ENCODE measurements around the gene SAFB. TPM values are rescaled to one million over a fixed set of nuclear protein-coding genes. Genes with fewer than 3 reads are reported as not detected.

SAFB gene
- total and polyA plus RNA-seq, 2 of the 4 experiments (the other 2 are of a cell fraction) = 18.5 to 41.2 TPM

DNA sequence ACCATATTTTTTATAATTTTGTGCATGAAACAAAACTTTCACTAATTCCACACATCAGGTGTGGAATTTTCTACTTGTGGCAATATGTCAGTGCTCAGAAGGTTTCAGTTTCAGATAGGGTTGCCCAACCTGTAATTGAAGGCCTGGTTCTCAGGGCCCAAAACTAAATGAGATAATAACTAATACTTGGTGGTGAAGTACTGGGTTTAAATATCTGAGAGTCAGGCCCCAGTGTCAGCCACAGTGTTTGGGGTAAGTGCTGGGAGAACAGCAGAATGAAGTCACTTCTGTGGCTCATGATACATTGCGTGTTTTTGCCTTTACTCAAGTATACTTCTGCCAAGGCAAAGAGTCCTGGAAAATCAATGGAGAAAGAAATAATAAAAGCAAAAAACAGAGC, 5.6 kb downstream of the SAFB start:
- CTCF ChIA-PET = no interaction called here
- Histone ChIP-seq H4K5ac (ENCODE audit: low read depth, low read length) (no peak overlapping the region), H3K4me3 (ENCODE audit: insufficient read depth, low read depth, low read length) (no peak overlapping the region), H3K9me1 (ENCODE audit: insufficient read depth, low read length) (peaks cover 20% of the 10 kb centered on the region), H3K23ac (ENCODE audit: low read depth, low read length) (no peak overlapping the region), H3K4ac (ENCODE audit: low read depth, low read length) (no peak overlapping the region), H3K4me1 (ENCODE audit: control insufficient read depth, insufficient read depth, low read length) (peaks cover 22% of the 10 kb centered on the region), H3K9me3 (ENCODE audit: control insufficient read depth, insufficient read depth, low read length) (no peaks in the 10 kb centered on the region), H3K79me1 (ENCODE audit: low read depth in 1 of 2, low read length in 2 of 2) (peaks cover 0 to 77% of the 10 kb centered on the region in 2 experiments; a peak in 3 of 4 replicates), H3K9ac (ENCODE audit: low read depth, low read length) (no peak overlapping the region), H2BK15ac (ENCODE audit: low read depth, low read length) (no peak overlapping the region), H2AK9ac (replicated peaks; ENCODE audit: low read depth, low read length, poor library complexity) (no peak overlapping the region), H2BK120ac (ENCODE audit: low read depth, low read length) (no peak overlapping the region), H3K14ac (replicated peaks; ENCODE audit: low read depth, low read length) (no peak overlapping the region), H2BK20ac (ENCODE audit: low read depth, low read length) (no peak overlapping the region), H4K91ac (ENCODE audit: insufficient read depth, low read depth, low read length) (no peak overlapping the region), H3K18ac (ENCODE audit: low read depth, low read length) (no peak overlapping the region), H2AK5ac (ENCODE audit: low read depth, low read length) (no peak overlapping the region), H3K27me3 (ENCODE audit: control insufficient read depth, insufficient read depth, low read length) (no peaks in the 10 kb centered on the region), H2BK5ac (ENCODE audit: low read depth, low read length, poor library complexity, severe bottlenecking) (no peak overlapping the region), H4K8ac (ENCODE audit: low read depth in 2 of 2, low read length in 2 of 2) (no peak overlapping the region), H3K36me3 (ENCODE audit: control insufficient read depth, insufficient read depth, low read length) (peaks cover 45% of the 10 kb centered on the region), H3K56ac (ENCODE audit: extremely low read depth, insufficient read depth, low read length) (no peak overlapping the region), H3K27ac (ENCODE audit: insufficient read depth, low read length) (no peak overlapping the region), H4K20me1 (ENCODE audit: insufficient read depth, low read length) (peaks cover 99% of the 10 kb centered on the region), H2AFZ (replicated peaks; ENCODE audit: low read length, poor library complexity) (no peak overlapping the region), H3K4me2 (ENCODE audit: low read depth, low read length) (no peak overlapping the region)
- no peak for TF ChIP-seq FOS (IDR thresholded peaks at IDR 0.05; ENCODE audit: low read depth, low read length)
- no peak for TF ChIP-seq MXI1 (IDR thresholded peaks at IDR 0.05; ENCODE audit: borderline replicate concordance, low read depth, low read length)
- TF ChIP-seq CEBPB (IDR thresholded peaks at IDR 0.05; ENCODE audit: low read depth, low read length) = no peak
- no peak for TF ChIP-seq NFE2L2 (IDR thresholded peaks at IDR 0.05; ENCODE audit: low read depth, low read length)
- no peak for TF ChIP-seq CHD1 (IDR thresholded peaks at IDR 0.05; ENCODE audit: low read depth, low read length)
- no peak for TF ChIP-seq MAFK (IDR thresholded peaks at IDR 0.05; ENCODE audit: low read depth, low read length)
- TF ChIP-seq, protein P1, sequence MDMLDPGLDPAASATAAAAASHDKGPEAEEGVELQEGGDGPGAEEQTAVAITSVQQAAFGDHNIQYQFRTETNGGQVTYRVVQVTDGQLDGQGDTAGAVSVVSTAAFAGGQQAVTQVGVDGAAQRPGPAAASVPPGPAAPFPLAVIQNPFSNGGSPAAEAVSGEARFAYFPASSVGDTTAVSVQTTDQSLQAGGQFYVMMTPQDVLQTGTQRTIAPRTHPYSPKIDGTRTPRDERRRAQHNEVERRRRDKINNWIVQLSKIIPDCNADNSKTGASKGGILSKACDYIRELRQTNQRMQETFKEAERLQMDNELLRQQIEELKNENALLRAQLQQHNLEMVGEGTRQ (IDR thresholded peaks at IDR 0.05; ENCODE audit: low read depth, low read length) = no peak
- no peak for TF ChIP-seq BHLHE40 (IDR thresholded peaks at IDR 0.05; ENCODE audit: low read depth, low read length)
- TF ChIP-seq RCOR1 (IDR thresholded peaks at IDR 0.05; ENCODE audit: insufficient replicate concordance, low read length) = no peak
- no peak for TF ChIP-seq POLR2A (IDR thresholded peaks at IDR 0.05; ENCODE audit: low read depth, low read length)
- TF ChIP-seq, protein P2, sequence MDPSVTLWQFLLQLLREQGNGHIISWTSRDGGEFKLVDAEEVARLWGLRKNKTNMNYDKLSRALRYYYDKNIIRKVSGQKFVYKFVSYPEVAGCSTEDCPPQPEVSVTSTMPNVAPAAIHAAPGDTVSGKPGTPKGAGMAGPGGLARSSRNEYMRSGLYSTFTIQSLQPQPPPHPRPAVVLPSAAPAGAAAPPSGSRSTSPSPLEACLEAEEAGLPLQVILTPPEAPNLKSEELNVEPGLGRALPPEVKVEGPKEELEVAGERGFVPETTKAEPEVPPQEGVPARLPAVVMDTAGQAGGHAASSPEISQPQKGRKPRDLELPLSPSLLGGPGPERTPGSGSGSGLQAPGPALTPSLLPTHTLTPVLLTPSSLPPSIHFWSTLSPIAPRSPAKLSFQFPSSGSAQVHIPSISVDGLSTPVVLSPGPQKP (IDR thresholded peaks at IDR 0.05; ENCODE audit: borderline replicate concordance, low read depth, low read length) = no peak
- TF ChIP-seq RAD21 (IDR thresholded peaks at IDR 0.05; ENCODE audit: low read length) = no peak
- TF ChIP-seq MAZ (IDR thresholded peaks at IDR 0.05; ENCODE audit: borderline replicate concordance, low read depth, low read length) = no peak
- TF ChIP-seq SMC3 (IDR thresholded peaks at IDR 0.05; ENCODE audit: low read depth, low read length) = no peak
- intact Hi-C loops (cut with micrococcal nuclease) = no loop called here
- ATAC-seq (ENCODE audit: low read depth) (peak; percentile 12; the same call in 1 of the 2 replicates), DNase-seq (peak; percentile 64)
- no CpG with 5 or more reads among the region's 1 CpG for WGBS, 2 experiments (ENCODE audit: extremely low coverage in 2 of 2, insufficient read length in 1 of 2)
- in situ Hi-C loops (cut with MboI; ENCODE audit: low sequenced_read_pairs) = no loop called here
- no TSS peak for BruUV-seq (replicated peaks)
- dilution Hi-C loops (cut with HindIII; ENCODE audit: low sequenced_read_pairs, unreplicated experiment) = no loop called here
- POLR2A ChIA-PET (ENCODE audit: unreplicated experiment) = no interaction called here
